GM21515 (cell line): ENCODE measurements around the gene CRADD.
"Not testable (repeated sequence)": the region's sequence is repeated elsewhere in the genome, so short reads cannot be mapped to it uniquely, and the experiment has no call there.

Experiments used
- ATAC-seq: cut with Tn5 transposase; IDR thresholded peaks from one replicate; pipeline ENCODE4 v1.9.1; 2021; ENCODE audit not compliant: unreplicated experiment

CRADD gene

GRCh38 chr12:93756288-93756687 lies 79.1 kb downstream of the CRADD start:
- no peak for ATAC-seq

GRCh38 chr12:93757792-93758694 lies 80.9 kb downstream of the CRADD start:
- no peak for ATAC-seq

DNA sequence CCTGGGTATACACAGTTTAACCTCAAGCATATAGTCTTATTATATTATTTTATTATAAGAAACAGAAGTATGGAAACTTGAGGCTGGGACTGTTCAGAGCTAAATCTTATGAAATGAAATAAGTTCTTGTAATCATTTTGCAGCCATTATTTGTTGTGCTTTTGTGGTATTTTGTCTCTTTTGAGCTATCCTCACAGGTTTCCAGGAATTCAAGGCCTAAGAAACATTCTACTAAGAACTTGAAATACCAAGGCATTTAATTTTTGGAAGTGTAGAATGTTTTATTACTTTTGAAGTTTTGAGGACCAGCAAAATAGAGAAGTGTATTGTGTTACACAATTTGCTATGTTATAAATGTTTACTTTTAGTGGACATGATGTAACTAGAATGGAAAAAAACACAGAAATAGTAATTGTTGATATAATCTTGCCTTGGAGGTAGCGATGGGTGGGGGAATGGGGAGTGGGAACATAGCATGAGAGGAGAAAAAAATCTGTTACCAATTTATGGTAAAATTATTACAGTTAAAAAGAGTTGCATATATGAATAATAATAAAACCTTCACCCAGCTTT lies 81.7 kb downstream of the CRADD start:
- ATAC-seq = no peak

DNA sequence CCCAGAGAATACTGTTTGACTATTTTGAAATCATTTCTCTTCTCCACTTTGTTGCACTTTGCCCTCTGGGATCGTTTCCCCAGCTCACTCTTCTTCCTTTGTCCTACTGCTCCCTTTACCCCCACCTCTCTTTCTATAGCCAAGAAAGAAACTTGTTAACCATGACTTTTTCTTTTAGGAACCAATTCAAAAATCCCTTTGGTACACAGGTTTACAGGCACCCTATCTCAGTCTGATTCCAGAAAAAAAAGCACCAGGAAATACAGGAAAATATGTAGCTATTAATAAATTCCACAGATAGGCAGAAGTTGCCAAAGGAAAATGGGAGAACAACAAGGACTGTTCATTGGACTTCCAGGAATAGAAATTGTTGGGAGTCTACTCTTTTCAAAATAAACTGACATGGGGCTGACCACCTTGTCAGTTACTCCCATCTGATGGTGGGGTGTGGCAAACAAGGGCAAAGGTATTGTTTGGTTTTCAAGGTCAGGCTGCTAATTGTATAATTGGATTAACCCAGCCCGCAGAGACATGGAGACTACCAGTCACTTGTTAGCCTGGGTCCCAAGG lies 82.4 kb downstream of the CRADD start:
- no peak for ATAC-seq

DNA sequence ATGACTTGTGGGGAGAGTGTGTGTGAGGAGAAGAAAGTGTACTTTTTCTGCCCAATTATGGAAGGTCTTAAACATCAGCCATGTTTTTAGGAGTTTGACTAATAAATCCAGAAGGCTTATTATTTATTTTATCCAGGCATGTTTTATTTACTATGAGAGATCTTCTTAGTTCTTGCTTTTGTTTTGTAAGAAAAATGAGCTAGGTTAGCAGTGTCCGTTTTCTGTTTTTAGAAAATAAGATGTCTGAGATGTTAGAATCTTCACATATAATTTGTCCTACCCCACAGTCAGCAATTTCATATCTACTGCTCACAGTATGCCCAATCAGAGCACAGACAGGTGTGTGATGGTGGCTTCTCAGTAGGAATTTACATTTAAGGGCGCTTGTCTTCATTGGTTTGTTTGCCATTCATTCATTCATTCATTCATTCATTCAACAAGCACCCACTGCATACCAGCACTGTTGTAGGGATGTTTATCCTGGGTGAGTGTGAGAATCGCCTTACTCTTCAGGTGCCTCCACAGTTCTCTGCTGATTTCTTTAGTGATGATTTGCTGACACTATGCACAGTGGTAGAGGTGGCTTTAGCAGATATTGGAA lies 83.2 kb downstream of the CRADD start:
- no peak for ATAC-seq

- ATAC-seq = no peak
These were observed 85.0 kb downstream of the CRADD start for GRCh38 chr12:93762059-93762719.

GRCh38 chr12:93762912-93763553 lies 85.9 kb downstream of the CRADD start:
- no peak for ATAC-seq

GRCh38 chr12:93763746-93764147 lies 86.6 kb downstream of the CRADD start:
- no peak for ATAC-seq

DNA sequence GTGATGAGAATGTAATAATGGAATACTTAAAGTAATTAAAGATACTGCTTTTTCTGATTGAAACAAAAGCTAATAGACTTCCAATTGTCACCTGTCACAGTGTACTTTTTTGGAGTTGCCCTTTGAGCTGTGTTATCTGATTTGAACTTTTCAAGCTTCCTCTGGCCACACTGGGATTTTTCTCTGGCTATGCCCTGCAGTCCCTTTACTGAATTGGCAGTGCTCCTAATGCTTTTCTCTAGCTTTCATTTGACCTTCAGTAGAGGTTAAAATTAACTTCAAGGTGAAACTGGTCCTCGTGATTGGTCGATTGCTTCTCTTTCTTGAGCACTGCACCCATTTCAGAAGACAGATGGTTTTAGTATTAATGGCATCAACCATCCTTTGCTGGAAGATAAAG lies 89.2 kb downstream of the CRADD start:
- ATAC-seq = no peak

GRCh38 chr12:93766796-93767523 lies 89.8 kb downstream of the CRADD start:
- ATAC-seq = no peak

DNA sequence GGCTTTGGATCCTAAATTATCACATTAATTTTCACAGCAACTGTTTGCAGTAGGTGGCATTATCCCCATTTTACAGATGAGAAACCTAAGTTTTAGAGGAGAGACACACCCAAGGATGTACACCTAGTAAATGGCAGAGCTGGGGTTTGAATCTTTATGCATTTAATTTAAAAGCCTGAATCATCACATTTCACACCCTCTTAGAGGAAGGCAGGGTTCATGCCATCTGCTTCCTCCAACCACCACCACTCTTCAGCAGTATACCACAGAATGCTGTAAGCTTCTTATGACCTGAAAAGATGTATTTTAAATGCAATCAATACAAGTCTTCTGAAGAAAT lies 90.3 kb downstream of the CRADD start:
- ATAC-seq = no peak

GRCh38 chr12:93772003-93772700 lies 95.0 kb downstream of the CRADD start:
- ATAC-seq = no peak

DNA sequence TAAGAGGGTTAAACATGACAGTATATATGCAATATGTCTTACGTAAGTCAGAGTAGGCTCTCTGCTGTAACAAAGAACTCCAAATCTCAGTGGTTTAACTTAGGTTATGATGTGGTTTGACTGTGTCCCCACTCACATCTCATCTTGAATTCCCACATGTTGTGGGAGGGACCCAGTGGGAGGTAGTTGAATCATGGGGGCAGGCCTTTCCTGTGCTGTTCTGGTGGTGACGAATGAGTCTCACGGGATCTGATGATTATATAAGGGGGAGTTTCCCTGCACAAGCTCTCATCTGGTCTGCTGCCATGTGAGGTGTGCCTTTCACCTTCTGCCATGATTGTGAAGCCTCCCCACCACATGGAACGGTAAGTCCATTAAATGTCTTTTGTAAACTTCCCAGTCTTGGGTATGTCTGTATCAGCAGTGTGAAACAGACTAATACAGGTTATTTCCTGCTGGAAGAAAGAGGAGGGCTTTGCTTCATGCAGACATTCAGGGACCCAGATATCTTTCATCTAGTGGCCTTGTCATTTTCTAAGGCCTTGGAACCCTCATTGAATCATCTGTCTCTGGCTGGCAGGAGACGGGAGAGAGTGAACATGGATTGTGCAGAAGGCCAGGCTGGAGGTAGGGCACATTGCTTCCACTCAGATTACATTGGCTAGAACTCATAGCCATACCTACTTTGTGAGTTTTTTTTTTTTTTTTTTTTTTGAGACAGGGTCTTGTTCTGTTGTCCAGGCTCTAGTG lies 96.1 kb downstream of the CRADD start:
- no peak for ATAC-seq

- no peak for ATAC-seq
These were observed 99.4 kb downstream of the CRADD start for GRCh38 chr12:93776581-93777018.

GRCh38 chr12:93777254-93777653 lies 100.1 kb downstream of the CRADD start:
- ATAC-seq = no peak

DNA sequence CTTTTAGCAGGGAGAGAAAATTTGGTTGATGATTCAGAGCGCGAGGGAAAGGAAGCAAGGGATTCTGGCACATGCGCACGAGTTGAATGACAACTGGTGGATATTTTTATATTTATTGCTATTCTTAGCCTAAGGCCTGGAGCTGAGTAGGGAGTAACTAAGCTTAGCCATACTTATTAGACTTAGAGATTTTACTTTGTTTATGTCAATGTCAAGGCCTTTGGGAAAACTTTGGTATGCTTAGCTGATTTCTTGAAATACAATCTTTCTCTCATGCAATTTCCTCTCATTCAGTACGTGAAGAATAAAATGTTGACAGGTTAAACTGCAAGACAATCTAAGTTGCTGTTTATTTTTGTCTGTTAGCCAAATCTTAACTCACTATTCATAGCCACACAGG lies 101.1 kb downstream of the CRADD start:
- ATAC-seq = no peak

DNA sequence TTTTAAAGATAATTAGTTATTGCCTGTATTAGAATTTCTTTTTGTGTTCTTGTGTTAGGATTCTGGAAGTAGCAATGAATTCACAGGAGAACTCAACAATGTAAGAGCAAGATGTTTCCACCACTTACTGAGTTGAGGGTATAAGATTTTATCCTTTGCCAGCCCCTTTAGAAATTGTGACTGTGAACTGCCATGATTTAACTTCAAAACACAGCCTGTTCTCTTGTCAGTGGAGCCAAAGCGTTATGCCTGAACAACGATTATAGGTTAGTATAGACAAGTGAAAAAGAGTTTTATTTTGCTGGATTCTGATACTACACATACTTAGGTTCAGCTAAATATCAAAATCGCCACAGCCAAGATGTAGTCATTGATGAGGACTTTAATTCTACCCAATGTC lies 101.6 kb downstream of the CRADD start:
- ATAC-seq = no peak

GRCh38 chr12:93780101-93780641 lies 103.0 kb downstream of the CRADD start:
- no peak for ATAC-seq

GRCh38 chr12:93780886-93781285 lies 103.7 kb downstream of the CRADD start:
- ATAC-seq = not testable (repeated sequence)
